ENCODE data around the gene MACF1. TPM values are rescaled to one million over a fixed set of nuclear protein-coding genes. Genes with fewer than 3 reads are reported as not detected.

The MACF1 gene
- total RNA-seq, 1 experiment from 2014 or later, result 6.2 TPM

- Histone ChIP-seq H3K9ac (ENCODE audit: low read length) (no peak overlapping the region), H3K4me1 (ENCODE audit: low read length) (no peaks in the 10 kb centered on the region), H3K9me2 (replicated peaks; ENCODE audit: insufficient read depth, low read length) (no peaks in the 10 kb centered on the region), H3K4me2 (ENCODE audit: low read depth, low read length, poor library complexity, severe bottlenecking) (no peak overlapping the region), H2AFZ (ENCODE audit: low read length) (no peak overlapping the region), H4K20me1 (ENCODE audit: insufficient read depth, low read depth, low read length) (no peaks in the 10 kb centered on the region), H3K4me3 (ENCODE audit: low read length) (no peak overlapping the region), H3K27me3 (ENCODE audit: low read length) (no peaks in the 10 kb centered on the region), H3K27ac (ENCODE audit: low read length) (no peak overlapping the region), H3K36me3 (ENCODE audit: insufficient read depth, low read length) (no peaks in the 10 kb centered on the region), H3K9me3 (ENCODE audit: low read length) (no peaks in the 10 kb centered on the region), H3K79me2 (ENCODE audit: low read length) (no peaks in the 10 kb centered on the region)
- no peak for DNase-seq
Measured at GRCh38 chr1:39337067-39337466, 132.6 kb downstream of the MACF1 start.

- no peaks in the 10 kb centered on the region for H3K9me3 ChIP-seq (ENCODE audit: low read length)
- no peak overlapping the region for H3K4me2 ChIP-seq (ENCODE audit: low read depth, low read length, poor library complexity, severe bottlenecking)
- no peaks in the 10 kb centered on the region for H4K20me1 ChIP-seq (ENCODE audit: insufficient read depth, low read depth, low read length)
- no peak overlapping the region for H3K4me3 ChIP-seq (ENCODE audit: low read length)
- no peaks in the 10 kb centered on the region for H3K4me1 ChIP-seq (ENCODE audit: low read length)
- no peak overlapping the region for H3K9ac ChIP-seq (ENCODE audit: low read length)
- H2AFZ ChIP-seq (ENCODE audit: low read length), result no peak overlapping the region
- H3K9me2 ChIP-seq (replicated peaks; ENCODE audit: insufficient read depth, low read length), result no peaks in the 10 kb centered on the region
- H3K36me3 ChIP-seq (ENCODE audit: insufficient read depth, low read length), result no peaks in the 10 kb centered on the region
- no peak for DNase-seq
- no peak overlapping the region for H3K27ac ChIP-seq (ENCODE audit: low read length)
- H3K27me3 ChIP-seq (ENCODE audit: low read length), result no peaks in the 10 kb centered on the region
- H3K79me2 ChIP-seq (ENCODE audit: low read length), result no peaks in the 10 kb centered on the region
Measured at GRCh38 chr1:39342776-39343175, 138.3 kb downstream of the MACF1 start.

- Histone ChIP-seq H3K4me1 (ENCODE audit: low read length) (no peaks in the 10 kb centered on the region), H4K20me1 (ENCODE audit: insufficient read depth, low read depth, low read length) (no peaks in the 10 kb centered on the region), H3K4me2 (ENCODE audit: low read depth, low read length, poor library complexity, severe bottlenecking) (no peak overlapping the region), H3K4me3 (ENCODE audit: low read length) (no peak overlapping the region), H3K9me2 (replicated peaks; ENCODE audit: insufficient read depth, low read length) (no peaks in the 10 kb centered on the region), H3K79me2 (ENCODE audit: low read length) (no peaks in the 10 kb centered on the region), H2AFZ (ENCODE audit: low read length) (no peak overlapping the region), H3K9me3 (ENCODE audit: low read length) (no peaks in the 10 kb centered on the region), H3K27ac (ENCODE audit: low read length) (no peak overlapping the region), H3K9ac (ENCODE audit: low read length) (no peak overlapping the region), H3K27me3 (ENCODE audit: low read length) (0 out of 2 replicates have a peak, but pooled peaks cover 2% of the 10 kb centered on the region), H3K36me3 (ENCODE audit: insufficient read depth, low read length) (no peaks in the 10 kb centered on the region)
- DNase-seq, result no peak
Measured at GRCh38 chr1:39344394-39345154, 140.1 kb downstream of the MACF1 start.

- H3K79me2 ChIP-seq (ENCODE audit: low read length), result no peaks in the 10 kb centered on the region
- no peaks in the 10 kb centered on the region for H3K36me3 ChIP-seq (ENCODE audit: insufficient read depth, low read length)
- no peak overlapping the region for H2AFZ ChIP-seq (ENCODE audit: low read length)
- no peaks in the 10 kb centered on the region for H3K9me3 ChIP-seq (ENCODE audit: low read length)
- H3K27ac ChIP-seq (ENCODE audit: low read length), result no peak overlapping the region
- H3K9ac ChIP-seq (ENCODE audit: low read length), result no peak overlapping the region
- no peaks in the 10 kb centered on the region for H4K20me1 ChIP-seq (ENCODE audit: insufficient read depth, low read depth, low read length)
- no peak overlapping the region for H3K4me2 ChIP-seq (ENCODE audit: low read depth, low read length, poor library complexity, severe bottlenecking)
- H3K27me3 ChIP-seq (ENCODE audit: low read length), result 0 out of 2 replicates have a peak, but pooled peaks cover 2% of the 10 kb centered on the region
- no peaks in the 10 kb centered on the region for H3K4me1 ChIP-seq (ENCODE audit: low read length)
- H3K9me2 ChIP-seq (replicated peaks; ENCODE audit: insufficient read depth, low read length), result no peaks in the 10 kb centered on the region
- no peak overlapping the region for H3K4me3 ChIP-seq (ENCODE audit: low read length)
- DNase-seq, result no peak
Measured at GRCh38 chr1:39346872-39347271, 142.4 kb downstream of the MACF1 start.

- Histone ChIP-seq H3K27ac (ENCODE audit: low read length) (no peak overlapping the region), H3K4me2 (ENCODE audit: low read depth, low read length, poor library complexity, severe bottlenecking) (no peak overlapping the region), H4K20me1 (ENCODE audit: insufficient read depth, low read depth, low read length) (no peaks in the 10 kb centered on the region), H3K4me1 (ENCODE audit: low read length) (no peaks in the 10 kb centered on the region), H3K27me3 (ENCODE audit: low read length) (0 out of 2 replicates have a peak, but pooled peaks cover 2% of the 10 kb centered on the region), H3K9me3 (ENCODE audit: low read length) (no peaks in the 10 kb centered on the region), H3K79me2 (ENCODE audit: low read length) (no peaks in the 10 kb centered on the region), H3K9ac (ENCODE audit: low read length) (no peak overlapping the region), H2AFZ (ENCODE audit: low read length) (no peak overlapping the region), H3K36me3 (ENCODE audit: insufficient read depth, low read length) (no peaks in the 10 kb centered on the region), H3K9me2 (replicated peaks; ENCODE audit: insufficient read depth, low read length) (no peaks in the 10 kb centered on the region), H3K4me3 (ENCODE audit: low read length) (no peak overlapping the region)
- no peak for DNase-seq
Measured at GRCh38 chr1:39348278-39348677, 143.8 kb downstream of the MACF1 start.

- no peak for DNase-seq
- no peak overlapping the region for H2AFZ ChIP-seq (ENCODE audit: low read length)
- H3K27me3 ChIP-seq (ENCODE audit: low read length), result 0 out of 2 replicates have a peak, but pooled peaks cover 2% of the 10 kb centered on the region
- no peaks in the 10 kb centered on the region for H3K36me3 ChIP-seq (ENCODE audit: insufficient read depth, low read length)
- H3K9me2 ChIP-seq (replicated peaks; ENCODE audit: insufficient read depth, low read length), result no peaks in the 10 kb centered on the region
- H3K4me3 ChIP-seq (ENCODE audit: low read length), result no peak overlapping the region
- H4K20me1 ChIP-seq (ENCODE audit: insufficient read depth, low read depth, low read length), result no peaks in the 10 kb centered on the region
- H3K4me2 ChIP-seq (ENCODE audit: low read depth, low read length, poor library complexity, severe bottlenecking), result no peak overlapping the region
- no peaks in the 10 kb centered on the region for H3K79me2 ChIP-seq (ENCODE audit: low read length)
- H3K4me1 ChIP-seq (ENCODE audit: low read length), result no peaks in the 10 kb centered on the region
- no peak overlapping the region for H3K27ac ChIP-seq (ENCODE audit: low read length)
- H3K9ac ChIP-seq (ENCODE audit: low read length), result no peak overlapping the region
- no peaks in the 10 kb centered on the region for H3K9me3 ChIP-seq (ENCODE audit: low read length)
Measured at GRCh38 chr1:39352881-39353280, 148.4 kb downstream of the MACF1 start.

GRCh38 chr1:39354572-39354971 is 150.1 kb downstream of the MACF1 start:
- H3K27ac ChIP-seq (ENCODE audit: low read length), result no peak overlapping the region

GRCh38 chr1:39358491-39358890 is 154.0 kb downstream of the MACF1 start:
- no peak overlapping the region for H3K4me3 ChIP-seq (ENCODE audit: low read length)
- H3K4me1 ChIP-seq (ENCODE audit: low read length), result no peaks in the 10 kb centered on the region
- no peaks in the 10 kb centered on the region for H3K9me3 ChIP-seq (ENCODE audit: low read length)
- no peak overlapping the region for H3K9ac ChIP-seq (ENCODE audit: low read length)
- DNase-seq, result no peak
- no peak overlapping the region for H2AFZ ChIP-seq (ENCODE audit: low read length)
- H3K9me2 ChIP-seq (replicated peaks; ENCODE audit: insufficient read depth, low read length), result no peaks in the 10 kb centered on the region
- no peaks in the 10 kb centered on the region for H3K79me2 ChIP-seq (ENCODE audit: low read length)
- no peaks in the 10 kb centered on the region for H3K36me3 ChIP-seq (ENCODE audit: insufficient read depth, low read length)
- no peak overlapping the region for H3K4me2 ChIP-seq (ENCODE audit: low read depth, low read length, poor library complexity, severe bottlenecking)
- H3K27ac ChIP-seq (ENCODE audit: low read length), result no peak overlapping the region
- H4K20me1 ChIP-seq (ENCODE audit: insufficient read depth, low read depth, low read length), result no peaks in the 10 kb centered on the region
- H3K27me3 ChIP-seq (ENCODE audit: low read length), result no peaks in the 10 kb centered on the region

More at GRCh38 chr1:39354572-39354971, 150.1 kb downstream of the MACF1 start:
- H3K36me3 ChIP-seq (ENCODE audit: insufficient read depth, low read length), result no peaks in the 10 kb centered on the region
- H3K27me3 ChIP-seq (ENCODE audit: low read length), result no peaks in the 10 kb centered on the region
- H3K9ac ChIP-seq (ENCODE audit: low read length), result no peak overlapping the region
- no peaks in the 10 kb centered on the region for H3K4me1 ChIP-seq (ENCODE audit: low read length)
- no peak overlapping the region for H3K4me3 ChIP-seq (ENCODE audit: low read length)
- H3K4me2 ChIP-seq (ENCODE audit: low read depth, low read length, poor library complexity, severe bottlenecking), result no peak overlapping the region
- H2AFZ ChIP-seq (ENCODE audit: low read length), result no peak overlapping the region
- no peaks in the 10 kb centered on the region for H4K20me1 ChIP-seq (ENCODE audit: insufficient read depth, low read depth, low read length)
- H3K9me3 ChIP-seq (ENCODE audit: low read length), result no peaks in the 10 kb centered on the region
- H3K79me2 ChIP-seq (ENCODE audit: low read length), result no peaks in the 10 kb centered on the region
- no peaks in the 10 kb centered on the region for H3K9me2 ChIP-seq (replicated peaks; ENCODE audit: insufficient read depth, low read length)
- no peak for DNase-seq

All from Karpas-422 (cell line).